HG02943 (cell line): ENCODE measurements around the gene ANKRD40.
"Not testable (repeated sequence)": the region's sequence is repeated elsewhere in the genome, so short reads cannot be mapped to it uniquely, and the experiment has no call there.

ENCODE experiments used
- ATAC-seq: cut with Tn5 transposase; IDR thresholded peaks from one replicate; pipeline ENCODE4 v1.9.1; 2021; ENCODE audit warnings: mild to moderate bottlenecking, low read depth, moderate library complexity; ENCODE audit not compliant: unreplicated experiment

ANKRD40 gene

GRCh38 chr17:50707289-50708049 is at the start of gene ANKRD40:
Gene ANKRD40, minus strand, starts transcription at chr17:50707914. Its CDS starts 260 bp downstream, at chr17:50707654.
- peak; percentile 72 for ATAC-seq

- no peak for ATAC-seq
Observed at GRCh38 chr17:50754521-50754920, 46.8 kb upstream of the ANKRD40 start.

- ATAC-seq: no peak
Observed at GRCh38 chr17:50749245-50749644, 41.5 kb upstream of the ANKRD40 start.

GRCh38 chr17:50745631-50746030 is 37.9 kb upstream of the ANKRD40 start:
- ATAC-seq: no peak

- ATAC-seq: no peak
Observed at GRCh38 chr17:50739098-50739497, 31.4 kb upstream of the ANKRD40 start.

- no peak for ATAC-seq
Observed at GRCh38 chr17:50737118-50737698, 29.5 kb upstream of the ANKRD40 start.

- ATAC-seq: no peak
Observed at GRCh38 chr17:50735287-50735686, 27.6 kb upstream of the ANKRD40 start.

GRCh38 chr17:50731575-50732460 is 24.1 kb upstream of the ANKRD40 start:
- ATAC-seq: no peak

- no peak for ATAC-seq
Observed at GRCh38 chr17:50728881-50729765, 21.4 kb upstream of the ANKRD40 start.

- ATAC-seq: no peak
Observed at GRCh38 chr17:50728112-50728429, 20.4 kb upstream of the ANKRD40 start.

- no peak for ATAC-seq
Observed at GRCh38 chr17:50725769-50726655, 18.3 kb upstream of the ANKRD40 start.

- ATAC-seq: not testable (repeated sequence)
Observed at GRCh38 chr17:50724622-50725021, 16.9 kb upstream of the ANKRD40 start.

GRCh38 chr17:50722746-50723145 is 15.0 kb upstream of the ANKRD40 start:
- ATAC-seq: no peak

GRCh38 chr17:50721194-50722010 is 13.7 kb upstream of the ANKRD40 start:
- no peak for ATAC-seq

- no peak for ATAC-seq
Observed at GRCh38 chr17:50719924-50720794, 12.4 kb upstream of the ANKRD40 start.

GRCh38 chr17:50719144-50719923 is 11.6 kb upstream of the ANKRD40 start, which contains the start of gene LUC7L3:
Gene LUC7L3, plus strand, starts transcription at chr17:50719603. Its CDS starts 130 bp downstream, at chr17:50719733.
- peak; percentile 86 for ATAC-seq

GRCh38 chr17:50715471-50715870 is 7.8 kb upstream of the ANKRD40 start:
- no peak for ATAC-seq
